WTC11 (cell line): ENCODE results near the gene ITPRID1.

Experiments used
- ATF1 ChIP-seq: sonication (generic); formaldehyde crosslinking; IDR thresholded peaks from 2 replicates; pipeline ENCODE4 v1.8.1; 2023; ENCODE audit warnings: mild to moderate bottlenecking, moderate library complexity, missing genetic modification reagents
- CREB1 ChIP-seq: sonication (generic); formaldehyde crosslinking; IDR thresholded peaks from 2 replicates; pipeline ENCODE4 v1.8.0; 2023; ENCODE audit warnings: mild to moderate bottlenecking, missing genetic modification reagents
- CTCF ChIP-seq: fragments of 200-600 bp; IDR thresholded peaks from 2 replicates; pipeline ENCODE4 v1.8.0; 2022; ENCODE audit warnings: antibody characterized with exemption
- ELF4 ChIP-seq: sonication (generic); formaldehyde crosslinking; IDR thresholded peaks from 2 replicates; pipeline ENCODE4 v1.8.1; 2022; ENCODE audit warnings: low read depth, mild to moderate bottlenecking, moderate library complexity, missing genetic modification reagents
- JUN ChIP-seq: sonication (generic); formaldehyde crosslinking; IDR thresholded peaks from 2 replicates; pipeline ENCODE4 v1.8.0; 2023; ENCODE audit warnings: mild to moderate bottlenecking, missing genetic modification reagents
- KAT7 ChIP-seq: sonication (generic); formaldehyde crosslinking; IDR thresholded peaks from 2 replicates; pipeline ENCODE4 v1.8.1; 2023; ENCODE audit warnings: missing genetic modification reagents, mild to moderate bottlenecking, borderline replicate concordance
- MYBL2 ChIP-seq: sonication (generic); formaldehyde crosslinking; IDR thresholded peaks from 2 replicates; pipeline ENCODE4 v1.8.1; 2023; ENCODE audit warnings: mild to moderate bottlenecking, moderate library complexity, missing genetic modification reagents
- RELA ChIP-seq: sonication (generic); formaldehyde crosslinking; IDR thresholded peaks from 2 replicates; pipeline ENCODE4 v1.8.1; 2022; ENCODE audit warnings: missing genetic modification reagents, mild to moderate bottlenecking, borderline replicate concordance
- TEAD4 ChIP-seq: sonication (generic); formaldehyde crosslinking; IDR thresholded peaks from 2 replicates; pipeline ENCODE4 v1.8.0; 2022; ENCODE audit warnings: mild to moderate bottlenecking, missing genetic modification reagents
- USF1 ChIP-seq: sonication (generic); formaldehyde crosslinking; IDR thresholded peaks from 2 replicates; pipeline ENCODE4 v1.8.0; 2022; ENCODE audit warnings: mild to moderate bottlenecking, missing genetic modification reagents
- USF2 ChIP-seq: sonication (generic); formaldehyde crosslinking; IDR thresholded peaks from 2 replicates; pipeline ENCODE4 v1.8.1; 2023; ENCODE audit warnings: mild to moderate bottlenecking, missing genetic modification reagents, moderate library complexity
- ZBTB21 ChIP-seq: sonication (generic); formaldehyde crosslinking; IDR thresholded peaks from 2 replicates; pipeline ENCODE4 v1.8.1; 2023; ENCODE audit warnings: mild to moderate bottlenecking, missing genetic modification reagents, borderline replicate concordance
- ZNF232 ChIP-seq: sonication (generic); formaldehyde crosslinking; IDR thresholded peaks from 2 replicates; pipeline ENCODE4 v1.8.0; 2022; ENCODE audit warnings: mild to moderate bottlenecking, missing genetic modification reagents

- TF ChIP-seq JUN (CRISPR knock-in tag), result no peak
- TF ChIP-seq USF2 (CRISPR knock-in tag), result no peak
- TF ChIP-seq ZNF232, result no peak
- no peak for TF ChIP-seq CTCF
- TF ChIP-seq USF1 (CRISPR knock-in tag), result no peak
- no peak for TF ChIP-seq ZBTB21 (CRISPR knock-in tag)
- no peak for TF ChIP-seq MYBL2
- no peak for TF ChIP-seq TEAD4 (CRISPR knock-in tag)
- no peak for TF ChIP-seq RELA
- TF ChIP-seq KAT7 (CRISPR knock-in tag), result no peak
- no peak for TF ChIP-seq CREB1 (CRISPR knock-in tag)
- TF ChIP-seq ATF1 (CRISPR knock-in tag), result no peak
- TF ChIP-seq ELF4, result no peak
Observed at GRCh38 chr7:31476073-31476745, 37.7 kb upstream of the ITPRID1 start.
